HFFc6 (cell line): ENCODE data around the gene TNK1. TPM values are rescaled to one million over a fixed set of nuclear protein-coding genes. Genes with fewer than 3 reads are reported as not detected.
A peak's percentile ranks its signal among the peaks of the same experiment; 100 is the strongest.

Experiments used
- DNase-seq: peaks from one replicate; pipeline ENCODE4 v3.0.0-alpha.2; 2018
- H3K27ac Mint-ChIP-seq: 2 replicates; pipeline ENCODE4 v1.8.0; 2020; ENCODE audit warnings: mild to moderate bottlenecking, mixed read lengths
- H3K27me3 Mint-ChIP-seq: 2 replicates; pipeline ENCODE4 v1.8.0; 2021; ENCODE audit warnings: mild to moderate bottlenecking, moderate library complexity, mixed read lengths; ENCODE audit not compliant: insufficient read depth
- H3K36me3 Mint-ChIP-seq: 2 replicates; pipeline ENCODE4 v1.8.0; 2021; ENCODE audit warnings: low read depth, mixed read lengths
- H3K4me1 Mint-ChIP-seq: 2 replicates; pipeline ENCODE4 v1.8.0; 2020; ENCODE audit warnings: low read depth, mixed read lengths
- H3K4me3 Mint-ChIP-seq: 2 replicates; pipeline ENCODE4 v1.8.0; 2020; ENCODE audit warnings: mild to moderate bottlenecking, moderate library complexity, mixed read lengths
- H3K9me3 Mint-ChIP-seq: 2 replicates; pipeline ENCODE4 v1.8.0; 2020; ENCODE audit warnings: mild to moderate bottlenecking, mixed read lengths
- CTCF ChIP-seq: fragments of 200-600 bp; sonication (generic); IDR thresholded peaks from 2 replicates; pipeline ENCODE4 v1.5.0; 2021; ENCODE audit warnings: antibody characterized with exemption, mild to moderate bottlenecking
- total RNA-seq, 6 experiments: library from RNA; stranded (reverse); fragmentation: NEBNext Ultra II Directional; extraction: Animal tissue kit (Norgen Biotek cat#: 25700); gene quantifications; 2 replicates in 1 of 6; 3 replicates in 5 of 6; pipeline ENCODE4 v1.2.3, GENCODE V29; 2021

The TNK1 gene
- total RNA-seq, 6 experiments from 2014 or later: 0.20 to 0.41 (median 0.26) TPM

- no peak overlapping the region for H3K27ac Mint-ChIP-seq
- H3K36me3 Mint-ChIP-seq: peaks cover 17% of the 10 kb centered on the region
- H3K9me3 Mint-ChIP-seq: no peaks in the 10 kb centered on the region
- no peak for DNase-seq
- peaks cover 25% of the 10 kb centered on the region for H3K4me1 Mint-ChIP-seq
- H3K4me3 Mint-ChIP-seq: no peak overlapping the region
- H3K27me3 Mint-ChIP-seq: peaks cover 2% of the 10 kb centered on the region
- TF ChIP-seq CTCF: no peak
Observed at GRCh38 chr17:7408863-7409262, 28.0 kb downstream of the TNK1 start.

GRCh38 chr17:7409716-7410115 lies 28.8 kb downstream of the TNK1 start:
- Mint-ChIP-seq H3K4me1 (peaks cover 25% of the 10 kb centered on the region), H3K27me3 (peaks cover 2% of the 10 kb centered on the region), H3K9me3 (no peaks in the 10 kb centered on the region), H3K4me3 (no peak overlapping the region), H3K27ac (no peak overlapping the region), H3K36me3 (peaks cover 17% of the 10 kb centered on the region)
- no peak for DNase-seq
- TF ChIP-seq CTCF: no peak

- no peaks in the 10 kb centered on the region for H3K9me3 Mint-ChIP-seq
- H3K36me3 Mint-ChIP-seq: peaks cover 23% of the 10 kb centered on the region
- DNase-seq: no peak
- peaks cover 2% of the 10 kb centered on the region for H3K27me3 Mint-ChIP-seq
- H3K27ac Mint-ChIP-seq: no peak overlapping the region
- TF ChIP-seq CTCF: no peak
- no peak overlapping the region for H3K4me3 Mint-ChIP-seq
- H3K4me1 Mint-ChIP-seq: peaks cover 21% of the 10 kb centered on the region
Observed at GRCh38 chr17:7410634-7411426, 29.9 kb downstream of the TNK1 start.

- Mint-ChIP-seq H3K9me3 (no peaks in the 10 kb centered on the region), H3K27me3 (peaks cover 4% of the 10 kb centered on the region), H3K4me1 (peaks cover 16% of the 10 kb centered on the region), H3K4me3 (no peak overlapping the region), H3K27ac (no peak overlapping the region), H3K36me3 (peaks cover 27% of the 10 kb centered on the region)
- no peak for DNase-seq
- TF ChIP-seq CTCF: no peak
Observed at GRCh38 chr17:7411427-7411750, 30.5 kb downstream of the TNK1 start.

- Mint-ChIP-seq H3K9me3 (no peaks in the 10 kb centered on the region), H3K4me1 (peaks cover 16% of the 10 kb centered on the region), H3K4me3 (no peak overlapping the region), H3K36me3 (peaks cover 32% of the 10 kb centered on the region), H3K27ac (peak overlapping the region; percentile 65), H3K27me3 (peaks cover 4% of the 10 kb centered on the region)
- no peak for TF ChIP-seq CTCF
- peak; percentile 70 for DNase-seq
Observed at GRCh38 chr17:7413346-7413985, 32.6 kb downstream of the TNK1 start.
